ENCODE measurements around the gene NFIX. TPM values are rescaled to one million over a fixed set of nuclear protein-coding genes. Genes with fewer than 3 reads are reported as not detected.

Gene NFIX
- total and polyA plus RNA-seq, 2 donors (not counting 1 experiment from before 2014, with no cell fraction given), result 35.7 to 74.8 TPM

GRCh38 chr19:13026462-13027370 lies 31.4 kb downstream of the NFIX start:
- TF ChIP-seq EZH2 (IDR thresholded peaks at IDR 0.05; ENCODE audit: low read length, missing control alignments), result no peak
- TF ChIP-seq, protein P1, sequence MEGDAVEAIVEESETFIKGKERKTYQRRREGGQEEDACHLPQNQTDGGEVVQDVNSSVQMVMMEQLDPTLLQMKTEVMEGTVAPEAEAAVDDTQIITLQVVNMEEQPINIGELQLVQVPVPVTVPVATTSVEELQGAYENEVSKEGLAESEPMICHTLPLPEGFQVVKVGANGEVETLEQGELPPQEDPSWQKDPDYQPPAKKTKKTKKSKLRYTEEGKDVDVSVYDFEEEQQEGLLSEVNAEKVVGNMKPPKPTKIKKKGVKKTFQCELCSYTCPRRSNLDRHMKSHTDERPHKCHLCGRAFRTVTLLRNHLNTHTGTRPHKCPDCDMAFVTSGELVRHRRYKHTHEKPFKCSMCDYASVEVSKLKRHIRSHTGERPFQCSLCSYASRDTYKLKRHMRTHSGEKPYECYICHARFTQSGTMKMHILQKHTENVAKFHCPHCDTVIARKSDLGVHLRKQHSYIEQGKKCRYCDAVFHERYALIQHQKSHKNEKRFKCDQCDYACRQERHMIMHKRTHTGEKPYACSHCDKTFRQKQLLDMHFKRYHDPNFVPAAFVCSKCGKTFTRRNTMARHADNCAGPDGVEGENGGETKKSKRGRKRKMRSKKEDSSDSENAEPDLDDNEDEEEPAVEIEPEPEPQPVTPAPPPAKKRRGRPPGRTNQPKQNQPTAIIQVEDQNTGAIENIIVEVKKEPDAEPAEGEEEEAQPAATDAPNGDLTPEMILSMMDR (conservative IDR thresholded peaks at IDR 0.05 in 1 of 2, IDR thresholded peaks at IDR 0.05 in 1 of 2; ENCODE audit: low read depth in 1 of 2, low read length in 2 of 2), result no peak
- Histone ChIP-seq H3K4me2 (ENCODE audit: extremely low read depth, insufficient read depth, low read length) (peak overlapping the region; percentile 88), H3K27me3 (ENCODE audit: control insufficient read depth, insufficient read depth, low read length) (no peaks in the 10 kb centered on the region), H3K36me3 (ENCODE audit: control insufficient read depth, insufficient read depth, low read length) (peaks cover 10% of the 10 kb centered on the region), H3K9me3 (ENCODE audit: control insufficient read depth, insufficient read depth, low read depth, low read length) (no peaks in the 10 kb centered on the region), H2AFZ (ENCODE audit: low read length) (no peak overlapping the region), H3K79me2 (ENCODE audit: control insufficient read depth, insufficient read depth, low read length) (peaks cover 85% of the 10 kb centered on the region), H3K4me1 (ENCODE audit: control insufficient read depth, extremely low read depth, insufficient read depth, low read length) (peaks cover 18% of the 10 kb centered on the region), H3K9ac (ENCODE audit: insufficient read depth, low read length) (peak overlapping the region; percentile 13), H4K20me1 (ENCODE audit: control insufficient read depth, extremely low read depth, insufficient read depth, low read length) (no peaks in the 10 kb centered on the region), H3K27ac (ENCODE audit: insufficient read depth, low read length) (peak overlapping the region; percentile 50), H3K4me3 (replicated peaks in 1 of 4; ENCODE audit: control extremely low read depth in 1 of 4, insufficient read depth in 1 of 4, low read depth in 3 of 4, low read length in 4 of 4) (peak overlapping the region; percentile 62 to 87 (median 73))
- peak; percentile 74 to 79 for DNase-seq (ENCODE audit: low read depth in 2 of 2)

DNA sequence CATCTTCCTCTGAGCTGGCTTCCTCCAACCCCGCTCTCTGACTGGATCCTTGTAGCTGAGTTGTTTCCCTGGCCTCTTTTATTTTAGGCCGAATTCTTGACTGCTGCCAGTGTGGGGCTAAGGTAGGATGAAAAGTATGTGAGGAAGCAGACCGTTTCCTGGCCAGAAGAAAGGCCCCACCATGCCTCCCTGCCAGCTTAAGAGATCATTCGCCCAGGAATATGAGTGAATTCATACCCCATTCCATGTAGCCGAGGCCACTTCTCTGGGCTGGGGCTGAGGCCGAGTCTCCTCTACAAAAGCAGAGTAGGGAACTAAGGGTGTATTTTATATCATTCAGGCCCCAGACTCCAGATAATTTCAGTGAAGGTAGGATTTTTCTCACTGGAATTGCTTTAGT lies 32.3 kb downstream of the NFIX start:
- TF ChIP-seq, protein P1 (conservative IDR thresholded peaks at IDR 0.05 in 1 of 2, IDR thresholded peaks at IDR 0.05 in 1 of 2; ENCODE audit: low read depth in 1 of 2, low read length in 2 of 2), result no peak
- TF ChIP-seq EZH2 (IDR thresholded peaks at IDR 0.05; ENCODE audit: low read length, missing control alignments), result no peak
- Histone ChIP-seq H3K27me3 (ENCODE audit: control insufficient read depth, insufficient read depth, low read length) (no peaks in the 10 kb centered on the region), H3K4me2 (ENCODE audit: extremely low read depth, insufficient read depth, low read length) (peak overlapping the region; percentile 88), H4K20me1 (ENCODE audit: control insufficient read depth, extremely low read depth, insufficient read depth, low read length) (no peaks in the 10 kb centered on the region), H3K9me3 (ENCODE audit: control insufficient read depth, insufficient read depth, low read depth, low read length) (no peaks in the 10 kb centered on the region), H3K27ac (ENCODE audit: insufficient read depth, low read length) (peak overlapping the region; percentile 50), H2AFZ (ENCODE audit: low read length) (no peak overlapping the region), H3K9ac (ENCODE audit: insufficient read depth, low read length) (no peak overlapping the region), H3K36me3 (ENCODE audit: control insufficient read depth, insufficient read depth, low read length) (peaks cover 11% of the 10 kb centered on the region), H3K4me1 (ENCODE audit: control insufficient read depth, extremely low read depth, insufficient read depth, low read length) (peaks cover 15% of the 10 kb centered on the region), H3K79me2 (ENCODE audit: control insufficient read depth, insufficient read depth, low read length) (peaks cover 86% of the 10 kb centered on the region), H3K4me3 (replicated peaks in 1 of 4; ENCODE audit: control extremely low read depth in 1 of 4, insufficient read depth in 1 of 4, low read depth in 3 of 4, low read length in 4 of 4) (peak overlapping the region; percentile 62 to 87 (median 73))
- no peak for DNase-seq (ENCODE audit: low read depth in 2 of 2)

DNA sequence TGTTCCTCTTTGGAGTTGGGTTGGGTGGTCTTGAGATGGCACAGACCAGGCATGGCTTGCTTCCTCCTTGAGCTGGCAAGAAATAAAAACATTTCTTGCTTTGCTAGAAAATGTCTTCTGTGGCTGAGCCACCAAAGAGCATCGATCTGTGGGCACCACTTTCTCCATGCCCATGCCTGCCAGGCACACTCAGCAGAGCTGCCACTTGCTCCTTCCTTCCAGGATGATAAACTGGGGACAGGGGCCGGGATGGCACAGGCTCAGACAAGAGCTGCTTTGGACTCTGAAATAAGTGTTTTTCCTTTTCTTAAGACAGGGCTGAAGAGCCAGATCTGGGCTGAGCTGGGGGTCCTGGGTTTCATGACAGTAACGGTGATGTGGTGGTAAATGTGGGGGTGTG lies 32.8 kb downstream of the NFIX start:
- no peaks in the 10 kb centered on the region for H3K27me3 ChIP-seq (ENCODE audit: control insufficient read depth, insufficient read depth, low read length)
- H2AFZ ChIP-seq (ENCODE audit: low read length), result no peak overlapping the region
- H3K27ac ChIP-seq (ENCODE audit: insufficient read depth, low read length), result no peak overlapping the region
- DNase-seq (ENCODE audit: low read depth in 2 of 2), result no peak
- H3K4me2 ChIP-seq (ENCODE audit: extremely low read depth, insufficient read depth, low read length), result peak overlapping the region; percentile 88
- H3K9ac ChIP-seq (ENCODE audit: insufficient read depth, low read length), result no peak overlapping the region
- no peaks in the 10 kb centered on the region for H3K9me3 ChIP-seq (ENCODE audit: control insufficient read depth, insufficient read depth, low read depth, low read length)
- TF ChIP-seq, protein P1 (conservative IDR thresholded peaks at IDR 0.05 in 1 of 2, IDR thresholded peaks at IDR 0.05 in 1 of 2; ENCODE audit: low read depth in 1 of 2, low read length in 2 of 2), result no peak
- TF ChIP-seq EZH2 (IDR thresholded peaks at IDR 0.05; ENCODE audit: low read length, missing control alignments), result no peak
- no peaks in the 10 kb centered on the region for H4K20me1 ChIP-seq (ENCODE audit: control insufficient read depth, extremely low read depth, insufficient read depth, low read length)
- H3K4me1 ChIP-seq (ENCODE audit: control insufficient read depth, extremely low read depth, insufficient read depth, low read length), result peaks cover 16% of the 10 kb centered on the region
- peaks cover 12% of the 10 kb centered on the region for H3K36me3 ChIP-seq (ENCODE audit: control insufficient read depth, insufficient read depth, low read length)
- peaks cover 91% of the 10 kb centered on the region for H3K79me2 ChIP-seq (ENCODE audit: control insufficient read depth, insufficient read depth, low read length)
- peak overlapping the region in 2 of 4 experiments; percentile 62 to 73 for H3K4me3 ChIP-seq (replicated peaks in 1 of 4; ENCODE audit: control extremely low read depth in 1 of 4, insufficient read depth in 1 of 4, low read depth in 3 of 4, low read length in 4 of 4)
